ENCODE results near the gene PTPRN2. TPM values are rescaled to one million over a fixed set of nuclear protein-coding genes. Genes with fewer than 3 reads are reported as not detected.

The PTPRN2 gene
- total and polyA plus RNA-seq, 2 of the 13 experiments (the other 11 are each of a cell fraction or from before 2014, with no cell fraction given), result 2.5 to 24.2 TPM

DNA sequence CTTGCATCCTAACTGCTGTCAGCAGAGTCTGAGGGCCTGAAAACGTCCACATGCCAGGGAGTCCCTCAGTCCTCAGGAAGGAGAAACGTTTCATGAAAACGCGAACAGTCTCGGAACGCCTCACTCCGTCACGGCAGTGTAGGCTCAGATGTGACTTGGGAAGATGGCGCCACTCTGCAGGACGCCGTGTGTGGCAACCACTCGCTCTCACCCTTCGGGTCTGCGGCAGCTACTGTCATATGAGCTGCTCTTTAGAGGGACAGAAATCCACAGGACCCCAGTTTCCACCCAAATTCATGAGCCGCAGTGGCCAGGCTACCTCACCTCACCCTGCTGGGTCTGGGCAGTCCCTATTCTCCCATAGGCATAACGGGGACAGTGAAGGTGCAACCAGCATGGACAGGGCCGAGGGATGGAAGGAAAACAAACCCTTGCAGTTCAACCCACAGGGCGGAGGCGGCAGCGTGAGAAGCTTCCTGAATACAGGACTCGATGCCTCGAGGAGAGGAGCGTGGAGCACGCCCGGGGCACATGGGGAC lies 812.5 kb downstream of the PTPRN2 start:
- intact Hi-C loops (cut with micrococcal nuclease; ENCODE audit: unreplicated experiment), result no loop called here
- ATAC-seq (peak; percentile 29), FAIRE-seq (no peak), DNase-seq (ENCODE audit: low spot score) (no peak)
- Histone ChIP-seq H4K20me1 (ENCODE audit: insufficient read depth, low read length) (peaks cover 3% of the 10 kb centered on the region; the same call in 1 of the 2 replicates), H3K27me3 (ENCODE audit: control insufficient read depth in 1 of 2, insufficient read depth in 2 of 2, low read length in 2 of 2) (peaks cover 0 to 2% of the 10 kb centered on the region in 2 experiments; a peak in 2 of 5 replicates), H3K9ac (ENCODE audit: insufficient read depth, low read depth, low read length) (no peak overlapping the region), H3K27ac (ENCODE audit: extremely low read length, insufficient read depth, low read length) (no peak overlapping the region), H3K79me2 (ENCODE audit: insufficient read depth, low read length) (no peaks in the 10 kb centered on the region), H3K4me1 (ENCODE audit: insufficient read depth, low read length) (no peaks in the 10 kb centered on the region), H2AFZ (ENCODE audit: low read length) (no peak overlapping the region), H3K36me3 (replicated peaks in 1 of 2; ENCODE audit: control insufficient read depth in 1 of 2, insufficient read depth in 2 of 2, low read length in 2 of 2) (no peaks in the 10 kb centered on the region), H3K9me3 (ENCODE audit: low read length) (peaks cover 8% of the 10 kb centered on the region; the same call in 1 of the 2 replicates), H3K4me3 (replicated peaks in 1 of 3; ENCODE audit: insufficient read depth in 1 of 3, low read depth in 2 of 3, low read length in 3 of 3) (no peak overlapping the region), H3K4me2 (ENCODE audit: low read depth, low read length) (no peak overlapping the region)
- WGBS (ENCODE audit: low lambda C conversion rate), result 74% methylated on average over 23 of the region's 25 CpGs
- in situ Hi-C loops (cut with HindIII; ENCODE audit: extremely low pct_ligation_motif_present, low pct_unique_long_range_greater_than_20kb), result no loop called here
- ChIA-PET POLR2A (no interaction called here), CTCF (ENCODE audit: low intra/inter-chr PET ratio, low total read pairs) (no interaction called here)
- TF ChIP-seq, protein P1, sequence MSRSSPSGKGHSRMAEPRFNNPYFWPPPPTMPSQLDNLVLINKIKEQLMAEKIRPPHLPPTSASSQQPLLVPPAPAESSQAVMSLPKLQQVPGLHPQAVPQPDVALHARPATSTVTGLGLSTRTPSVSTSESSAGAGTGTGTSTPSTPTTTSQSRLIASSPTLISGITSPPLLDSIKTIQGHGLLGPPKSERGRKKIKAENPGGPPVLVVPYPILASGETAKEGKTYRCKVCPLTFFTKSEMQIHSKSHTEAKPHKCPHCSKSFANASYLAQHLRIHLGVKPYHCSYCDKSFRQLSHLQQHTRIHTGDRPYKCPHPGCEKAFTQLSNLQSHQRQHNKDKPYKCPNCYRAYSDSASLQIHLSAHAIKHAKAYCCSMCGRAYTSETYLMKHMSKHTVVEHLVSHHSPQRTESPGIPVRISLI (CRISPR knock-in tag; IDR thresholded peaks at IDR 0.05; ENCODE audit: borderline replicate concordance), result no peak
- TF ChIP-seq, protein P2, sequence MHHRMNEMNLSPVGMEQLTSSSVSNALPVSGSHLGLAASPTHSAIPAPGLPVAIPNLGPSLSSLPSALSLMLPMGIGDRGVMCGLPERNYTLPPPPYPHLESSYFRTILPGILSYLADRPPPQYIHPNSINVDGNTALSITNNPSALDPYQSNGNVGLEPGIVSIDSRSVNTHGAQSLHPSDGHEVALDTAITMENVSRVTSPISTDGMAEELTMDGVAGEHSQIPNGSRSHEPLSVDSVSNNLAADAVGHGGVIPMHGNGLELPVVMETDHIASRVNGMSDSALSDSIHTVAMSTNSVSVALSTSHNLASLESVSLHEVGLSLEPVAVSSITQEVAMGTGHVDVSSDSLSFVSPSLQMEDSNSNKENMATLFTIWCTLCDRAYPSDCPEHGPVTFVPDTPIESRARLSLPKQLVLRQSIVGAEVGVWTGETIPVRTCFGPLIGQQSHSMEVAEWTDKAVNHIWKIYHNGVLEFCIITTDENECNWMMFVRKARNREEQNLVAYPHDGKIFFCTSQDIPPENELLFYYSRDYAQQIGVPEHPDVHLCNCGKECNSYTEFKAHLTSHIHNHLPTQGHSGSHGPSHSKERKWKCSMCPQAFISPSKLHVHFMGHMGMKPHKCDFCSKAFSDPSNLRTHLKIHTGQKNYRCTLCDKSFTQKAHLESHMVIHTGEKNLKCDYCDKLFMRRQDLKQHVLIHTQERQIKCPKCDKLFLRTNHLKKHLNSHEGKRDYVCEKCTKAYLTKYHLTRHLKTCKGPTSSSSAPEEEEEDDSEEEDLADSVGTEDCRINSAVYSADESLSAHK (CRISPR knock-in tag; IDR thresholded peaks at IDR 0.05; ENCODE audit: borderline replicate concordance), result no peak
- no peak for TF ChIP-seq JARID2 (CRISPR knock-in tag; IDR thresholded peaks at IDR 0.05; ENCODE audit: insufficient replicate concordance)
- no peak for TF ChIP-seq GLI4 (CRISPR knock-in tag; IDR thresholded peaks at IDR 0.05; ENCODE audit: borderline replicate concordance)
- no peak for TF ChIP-seq ZNF580 (CRISPR knock-in tag; IDR thresholded peaks at IDR 0.05; ENCODE audit: borderline replicate concordance, low read depth)
- no peak for TF ChIP-seq MLLT10 (CRISPR knock-in tag; IDR thresholded peaks at IDR 0.05)
- no TSS peak for BruUV-seq (replicated peaks)
